Keratinocyte (primary cell): Measurements from ENCODE around the gene HMCN1. TPM values are rescaled to one million over a fixed set of nuclear protein-coding genes. Genes with fewer than 3 reads are reported as not detected.

Experiments used
- DNase-seq: peaks from one replicate; pipeline ENCODE4 v3.0.0-alpha.2; 2011; ENCODE audit warnings: low read depth, missing footprints, low spot score
- FAIRE-seq: peaks from 2 replicates; lab custom pipeline; 2011; peaks lifted over from hg19 to GRCh38; lab: Jason Lieb, UNC
- H2AFZ ChIP-seq: 2 replicates; pipeline ENCODE4 v1.6.0; 2012; ENCODE audit warnings: low read length, control low read depth, inconsistent platforms; ENCODE audit not compliant: control insufficient read depth
- H3K27ac ChIP-seq: 2 replicates; pipeline ENCODE4 v1.5.1; 2011; ENCODE audit warnings: low read length; ENCODE audit not compliant: control insufficient read depth, insufficient read depth
- H3K27me3 ChIP-seq: 3 replicates; pipeline ENCODE4 v1.6.0; 2011; ENCODE audit warnings: low read length; ENCODE audit not compliant: control insufficient read depth, insufficient read depth; ENCODE audit errors: extremely low read depth
- H3K36me3 ChIP-seq, 2 experiments: 2 replicates in 1 of 2; 3 replicates in 1 of 2; pipeline ENCODE4 v1.5.1; 2011; ENCODE audit warnings: low read length in 2 of 2, mild to moderate bottlenecking in 1 of 2; ENCODE audit not compliant: control insufficient read depth in 2 of 2, insufficient read depth in 2 of 2; ENCODE audit errors: extremely low read depth in 1 of 2
- H3K4me1 ChIP-seq: 3 replicates; pipeline ENCODE4 v1.5.1; 2011; ENCODE audit warnings: low read length; ENCODE audit not compliant: control insufficient read depth, insufficient read depth; ENCODE audit errors: extremely low read depth
- H3K4me2 ChIP-seq: 3 replicates; pipeline ENCODE4 v1.6.0; 2011; ENCODE audit warnings: low read depth, low read length; ENCODE audit not compliant: control insufficient read depth, insufficient read depth; ENCODE audit errors: extremely low read depth
- H3K4me3 ChIP-seq, 3 experiments: fragments of 200-600 bp in 1 of 3; sonication (generic) in 1 of 3; 2 replicates in 2 of 3; 3 replicates in 1 of 3; pipeline ENCODE4 v1.5.1; 2011 to 2016; ENCODE audit warnings: low read length in 3 of 3, mild to moderate bottlenecking in 3 of 3, control low read depth in 2 of 3, inconsistent platforms in 1 of 3, low read depth in 1 of 3, mixed read lengths in 1 of 3, mixed run types in 1 of 3, moderate library complexity in 1 of 3; ENCODE audit not compliant: control insufficient read depth in 2 of 3, insufficient read depth in 2 of 3; ENCODE audit errors: extremely low read depth in 1 of 3
- H3K79me2 ChIP-seq: 2 replicates; pipeline ENCODE4 v1.6.0; 2012; ENCODE audit warnings: low read length; ENCODE audit not compliant: control insufficient read depth, insufficient read depth
- H3K9ac ChIP-seq: 3 replicates; pipeline ENCODE4 v1.6.0; 2011; ENCODE audit warnings: low read length; ENCODE audit not compliant: control insufficient read depth, insufficient read depth; ENCODE audit errors: extremely low read depth
- H3K9me1 ChIP-seq: 3 replicates; pipeline ENCODE4 v1.6.0; 2011; ENCODE audit warnings: low read length; ENCODE audit not compliant: control insufficient read depth, insufficient read depth; ENCODE audit errors: extremely low read depth
- H3K9me3 ChIP-seq: 2 replicates; pipeline ENCODE4 v1.5.1; 2012; ENCODE audit warnings: low read depth, low read length; ENCODE audit not compliant: control insufficient read depth
- H4K20me1 ChIP-seq: 3 replicates; pipeline ENCODE4 v1.6.0; 2011; ENCODE audit warnings: low read length; ENCODE audit not compliant: control insufficient read depth, insufficient read depth; ENCODE audit errors: extremely low read depth
- EZH2 ChIP-seq: IDR thresholded peaks from one replicate; pipeline ENCODE4 v1.6.1; 2012; ENCODE audit warnings: inconsistent platforms, mild to moderate bottlenecking, low read length, moderate library complexity
- dilution Hi-C: fragments of 300-500 bp; cut with MboI; formaldehyde crosslinking; loops from one replicate; pipeline ENCODE4 v1.7.0; 2020; ENCODE audit warnings: low sequenced_read_pairs; ENCODE audit not compliant: extremely low pct_ligation_motif_present
- polyA plus RNA-seq, 5 experiments: library from polyadenylated mRNA; depleted of rRNA in 3 of 5; stranded (reverse) in 3 of 5; stranded (forward) in 1 of 5; unstranded in 1 of 5; fragments of >200 nt; gene quantifications; 1 replicate in 1 of 5; 2 replicates in 3 of 5; 3 replicates in 1 of 5; pipeline versions ENCODE4 v1.2.1 to v1.2.3, GENCODE V29; 2011 to 2012; ENCODE audit warnings: missing spikeins in 2 of 5, low read depth in 1 of 5, low replicate concordance in 1 of 5
- TF ChIP-seq, protein P1 (sequence below), 3 experiments: IDR thresholded peaks in 1 of 3; conservative IDR thresholded peaks in 1 of 3; optimal IDR thresholded peaks in 1 of 3; 2 replicates in 2 of 3; 3 replicates in 1 of 3; pipeline versions ENCODE3 to v1.5.1; 2011; ENCODE audit warnings: low read length in 3 of 3, mild to moderate bottlenecking in 3 of 3, moderate library complexity in 2 of 3, control low read depth in 1 of 3, inconsistent platforms in 1 of 3; ENCODE audit not compliant: insufficient read depth in 2 of 3; ENCODE audit errors: extremely low read depth in 1 of 3

HMCN1 gene
- polyA plus RNA-seq, 1 donor (not counting 4 experiments of a cell fraction or from before 2014, with no cell fraction given): 1.8 TPM

GRCh38 chr1:186093437-186093836 lies 359.2 kb downstream of the HMCN1 start:
- Histone ChIP-seq H3K9ac (no peak overlapping the region), H3K4me2 (no peak overlapping the region), H3K9me3 (no peaks in the 10 kb centered on the region), H3K4me3 (no peak overlapping the region), H3K27ac (no peak overlapping the region), H2AFZ (no peak overlapping the region), H3K9me1 (no peaks in the 10 kb centered on the region), H3K27me3 (no peaks in the 10 kb centered on the region), H3K4me1 (no peaks in the 10 kb centered on the region), H3K79me2 (no peaks in the 10 kb centered on the region), H3K36me3 (no peaks in the 10 kb centered on the region), H4K20me1 (no peaks in the 10 kb centered on the region)
- dilution Hi-C loops: no loop called here
- DNase-seq: no peak
- TF ChIP-seq, protein P1, sequence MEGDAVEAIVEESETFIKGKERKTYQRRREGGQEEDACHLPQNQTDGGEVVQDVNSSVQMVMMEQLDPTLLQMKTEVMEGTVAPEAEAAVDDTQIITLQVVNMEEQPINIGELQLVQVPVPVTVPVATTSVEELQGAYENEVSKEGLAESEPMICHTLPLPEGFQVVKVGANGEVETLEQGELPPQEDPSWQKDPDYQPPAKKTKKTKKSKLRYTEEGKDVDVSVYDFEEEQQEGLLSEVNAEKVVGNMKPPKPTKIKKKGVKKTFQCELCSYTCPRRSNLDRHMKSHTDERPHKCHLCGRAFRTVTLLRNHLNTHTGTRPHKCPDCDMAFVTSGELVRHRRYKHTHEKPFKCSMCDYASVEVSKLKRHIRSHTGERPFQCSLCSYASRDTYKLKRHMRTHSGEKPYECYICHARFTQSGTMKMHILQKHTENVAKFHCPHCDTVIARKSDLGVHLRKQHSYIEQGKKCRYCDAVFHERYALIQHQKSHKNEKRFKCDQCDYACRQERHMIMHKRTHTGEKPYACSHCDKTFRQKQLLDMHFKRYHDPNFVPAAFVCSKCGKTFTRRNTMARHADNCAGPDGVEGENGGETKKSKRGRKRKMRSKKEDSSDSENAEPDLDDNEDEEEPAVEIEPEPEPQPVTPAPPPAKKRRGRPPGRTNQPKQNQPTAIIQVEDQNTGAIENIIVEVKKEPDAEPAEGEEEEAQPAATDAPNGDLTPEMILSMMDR (optimal IDR thresholded peaks at IDR 0.05 in 1 of 3, IDR thresholded peaks at IDR 0.05 in 1 of 3, conservative IDR thresholded peaks at IDR 0.05 in 1 of 3; ENCODE audit: extremely low read depth in 1 of 3, insufficient read depth in 2 of 3, low read length in 3 of 3): no peak
- TF ChIP-seq EZH2: no peak
- FAIRE-seq: no peak

GRCh38 chr1:186094172-186094571 lies 360.0 kb downstream of the HMCN1 start:
- FAIRE-seq: no peak
- no peaks in the 10 kb centered on the region for H3K4me1 ChIP-seq

More at GRCh38 chr1:186094172-186094571, 360.0 kb downstream of the HMCN1 start:
- Histone ChIP-seq H3K79me2 (no peaks in the 10 kb centered on the region), H4K20me1 (no peaks in the 10 kb centered on the region), H3K9ac (no peak overlapping the region), H3K36me3 (no peaks in the 10 kb centered on the region), H3K9me3 (no peaks in the 10 kb centered on the region), H3K4me3 (no peak overlapping the region), H3K27ac (no peak overlapping the region), H3K4me2 (no peak overlapping the region), H3K9me1 (no peaks in the 10 kb centered on the region), H3K27me3 (no peaks in the 10 kb centered on the region), H2AFZ (no peak overlapping the region)
- no peak for DNase-seq
- no peak for TF ChIP-seq EZH2
- TF ChIP-seq, protein P1 (optimal IDR thresholded peaks at IDR 0.05 in 1 of 3, IDR thresholded peaks at IDR 0.05 in 1 of 3, conservative IDR thresholded peaks at IDR 0.05 in 1 of 3; ENCODE audit: extremely low read depth in 1 of 3, insufficient read depth in 2 of 3, low read length in 3 of 3): no peak
- dilution Hi-C loops: no loop called here
